HCT116 (cell line): ENCODE data around the gene FAM53A. TPM values are rescaled to one million over a fixed set of nuclear protein-coding genes. Genes with fewer than 3 reads are reported as not detected.

ENCODE experiments used
- ATAC-seq: fragments of 200-7000 bp; cut with Tn5 transposase; 2 replicates; pipeline ENCODE4 v1.9.1; 2020; ENCODE audit warnings: mild to moderate bottlenecking, moderate library complexity
- BruUV-seq: library from RNA; stranded (reverse); fragments of 400-500 nt; replicated peaks from 2 replicates; lab custom pipeline; 2021; lab: Mats Ljungman, UMichigan
- CTCF ChIA-PET: fragments of 300-600 bp; sonication (Branson Sonifier 250); formaldehyde crosslinking; loops from one replicate; lab custom pipeline; 2021; ENCODE audit warnings: antibody characterized with exemption; lab: Charles Lee
- POLR2A ChIA-PET: fragments of 300-600, 350-600 bp; sonication (Branson Sonifier 250); formaldehyde crosslinking; loops from one replicate; lab custom pipeline; 2021; ENCODE audit warnings: antibody characterized with exemption; lab: Charles Lee
- RAD21 ChIA-PET, 2 experiments: fragments of 300-600 bp; sonication (Branson Sonifier 250); formaldehyde crosslinking; loops; one replicate each; lab custom pipeline; 2023; ENCODE audit warnings: low total read pairs in 2 of 2; ENCODE audit not compliant: uncharacterized antibody in 2 of 2, unreplicated experiment in 2 of 2, low non-redundant PET in 1 of 2; lab: Charles Lee
- DNase-seq: peaks from one replicate; pipeline ENCODE4 v3.0.0-alpha.2; 2010; ENCODE audit warnings: low read depth, low spot score
- H2AFZ ChIP-seq: fragments of 200-600 bp; shearing (Covaris generic), sonication (generic); 2 replicates; pipeline ENCODE4 v1.6.1; 2017; ENCODE audit warnings: low read depth, mixed run types, mixed read lengths, antibody characterized with exemption, low read length; ENCODE audit not compliant: poor library complexity, severe bottlenecking
- H3K27ac ChIP-seq: 2 replicates; pipeline ENCODE4 v1.5.1; 2012; ENCODE audit warnings: low read depth, low read length
- H3K27me3 ChIP-seq: fragments of 200-600 bp; sonication (generic); 2 replicates; pipeline ENCODE4 v1.6.1; 2016; ENCODE audit warnings: mixed run types, low read length, mixed read lengths; ENCODE audit not compliant: insufficient read depth
- H3K36me3 ChIP-seq, 2 experiments: fragments of 200-500 bp in 1 of 2; fragments of 200-600 bp in 1 of 2; sonication (Bioruptor generic) in 1 of 2; sonication (generic) in 1 of 2; 2 replicates each; pipeline versions ENCODE4 v1.5.1 to v1.6.1; 2014 to 2016; ENCODE audit warnings: low read length in 2 of 2, inconsistent platforms in 1 of 2, mixed read lengths in 1 of 2, mixed run types in 1 of 2; ENCODE audit not compliant: insufficient read depth in 2 of 2, control insufficient read depth in 1 of 2
- H3K4me1 ChIP-seq, 2 experiments: fragments of 200-600 bp in 1 of 2; sonication (generic) in 1 of 2; 2 replicates each; pipeline versions ENCODE4 v1.5.1 to v1.6.1; 2012 to 2017; ENCODE audit warnings: low read length in 2 of 2, inconsistent platforms in 1 of 2, mild to moderate bottlenecking in 1 of 2, mixed read lengths in 1 of 2, mixed run types in 1 of 2, moderate library complexity in 1 of 2; ENCODE audit not compliant: insufficient read depth in 2 of 2, control insufficient read depth in 1 of 2
- H3K4me2 ChIP-seq: fragments of 200-600 bp; sonication (generic); 2 replicates; pipeline ENCODE4 v1.6.1; 2017; ENCODE audit warnings: mixed run types, low read length, mixed read lengths
- H3K4me3 ChIP-seq, 2 experiments: fragments of 200-600 bp in 1 of 2; sonication (generic) in 1 of 2; replicated peaks in 1 of 2; 2 replicates each; pipeline ENCODE4 v1.5.1; 2011 to 2016; ENCODE audit warnings: low read length in 2 of 2, control low read depth in 1 of 2, low read depth in 1 of 2, mild to moderate bottlenecking in 1 of 2, mixed read lengths in 1 of 2, mixed run types in 1 of 2
- H3K79me2 ChIP-seq: fragments of 200-600 bp; sonication (generic); 2 replicates; pipeline ENCODE4 v1.6.1; 2017; ENCODE audit warnings: mild to moderate bottlenecking, mixed run types, low read length, moderate library complexity, mixed read lengths; ENCODE audit not compliant: insufficient read depth
- H3K9ac ChIP-seq: fragments of 200-600 bp; sonication (generic); 2 replicates; pipeline ENCODE4 v1.6.1; 2016; ENCODE audit warnings: low read length, mixed read lengths
- H3K9me2 ChIP-seq: fragments of 200-600 bp; sonication (generic), shearing (Covaris generic); 2 replicates; pipeline ENCODE4 v1.6.1; 2017; ENCODE audit warnings: mixed run types, mild to moderate bottlenecking, moderate library complexity; ENCODE audit not compliant: insufficient read depth
- H3K9me3 ChIP-seq, 2 experiments: fragments of 200-500 bp in 1 of 2; fragments of 200-600 bp in 1 of 2; sonication (Bioruptor generic) in 1 of 2; sonication (generic) in 1 of 2; 2 replicates each; pipeline ENCODE4 v1.6.1; 2014 to 2017; ENCODE audit warnings: low read length in 2 of 2, mixed read lengths in 2 of 2, inconsistent platforms in 1 of 2, low read depth in 1 of 2, mild to moderate bottlenecking in 1 of 2, mixed run types in 1 of 2, moderate library complexity in 1 of 2; ENCODE audit not compliant: control insufficient read depth in 1 of 2, insufficient read depth in 1 of 2
- H4K20me1 ChIP-seq: fragments of 200-600 bp; sonication (generic), shearing (Covaris generic); 2 replicates; pipeline ENCODE4 v1.6.1; 2017; ENCODE audit warnings: mixed run types, mild to moderate bottlenecking, moderate library complexity; ENCODE audit not compliant: insufficient read depth
- EGR1 ChIP-seq: IDR thresholded peaks from 2 replicates; pipeline ENCODE4 v1.6.1; 2012; ENCODE audit warnings: low read depth
- ELF1 ChIP-seq: IDR thresholded peaks from 2 replicates; pipeline ENCODE4 v1.6.1; 2012; ENCODE audit warnings: low read depth, borderline replicate concordance
- EZH2 ChIP-seq: fragments of 200-600 bp; sonication (generic); IDR thresholded peaks from 2 replicates; pipeline ENCODE4 v1.6.1; 2017; ENCODE audit warnings: antibody characterized with exemption, mixed run types
- JUND ChIP-seq: IDR thresholded peaks from 2 replicates; pipeline ENCODE4 v1.6.1; 2012
- POLR2A ChIP-seq: IDR thresholded peaks from 2 replicates; pipeline ENCODE4 v1.7.0; 2011; ENCODE audit warnings: borderline replicate concordance; ENCODE audit not compliant: insufficient read depth, insufficient read length; ENCODE audit errors: extremely low read depth
- SIN3A ChIP-seq: IDR thresholded peaks from 2 replicates; pipeline ENCODE4 v1.6.1; 2012; ENCODE audit warnings: low read depth
- SP1 ChIP-seq: IDR thresholded peaks from 2 replicates; pipeline ENCODE4 v1.6.1; 2012; ENCODE audit warnings: low read depth
- SRF ChIP-seq: IDR thresholded peaks from 2 replicates; pipeline ENCODE4 v1.6.1; 2012; ENCODE audit warnings: low read depth
- ZFX ChIP-seq: fragments of 450-650 bp; IDR thresholded peaks from 2 replicates; pipeline ENCODE4 v1.6.1; 2017
- ZNF274 ChIP-seq: fragments of 200-500 bp; sonication (Bioruptor generic); IDR thresholded peaks from 2 replicates; pipeline ENCODE4 v1.6.1; 2014; ENCODE audit warnings: mild to moderate bottlenecking, low read depth, low read length, inconsistent platforms
- intact Hi-C: fragments of 100-400 bp; cut with micrococcal nuclease; formaldehyde crosslinking; loops from 2 replicates; pipeline ENCODE4 v1.10.0; 2022
- total RNA-seq: library from RNA; stranded (reverse); gene quantifications from one replicate; pipeline ENCODE4 v1.2.1, GENCODE V29; 2021; ENCODE audit not compliant: unreplicated experiment
- TF ChIP-seq, protein P1 (sequence below): IDR thresholded peaks from 2 replicates; pipeline ENCODE4 v1.6.1; 2012
- TF ChIP-seq, protein P2 (sequence below), 3 experiments: fragments of 200-600 bp in 1 of 3; sonication (generic) in 1 of 3; IDR thresholded peaks in 2 of 3; conservative IDR thresholded peaks in 1 of 3; 2 replicates each; pipeline ENCODE4 v1.5.1; 2012 to 2017; ENCODE audit warnings: low read depth in 2 of 3, low read length in 2 of 3, antibody characterized with exemption in 1 of 3, borderline replicate concordance in 1 of 3, control low read depth in 1 of 3, mild to moderate bottlenecking in 1 of 3, mixed read lengths in 1 of 3, mixed run types in 1 of 3, moderate library complexity in 1 of 3; ENCODE audit not compliant: insufficient read depth in 1 of 3

Gene FAM53A
- total RNA-seq, 1 experiment from 2014 or later: 1.1 TPM

DNA sequence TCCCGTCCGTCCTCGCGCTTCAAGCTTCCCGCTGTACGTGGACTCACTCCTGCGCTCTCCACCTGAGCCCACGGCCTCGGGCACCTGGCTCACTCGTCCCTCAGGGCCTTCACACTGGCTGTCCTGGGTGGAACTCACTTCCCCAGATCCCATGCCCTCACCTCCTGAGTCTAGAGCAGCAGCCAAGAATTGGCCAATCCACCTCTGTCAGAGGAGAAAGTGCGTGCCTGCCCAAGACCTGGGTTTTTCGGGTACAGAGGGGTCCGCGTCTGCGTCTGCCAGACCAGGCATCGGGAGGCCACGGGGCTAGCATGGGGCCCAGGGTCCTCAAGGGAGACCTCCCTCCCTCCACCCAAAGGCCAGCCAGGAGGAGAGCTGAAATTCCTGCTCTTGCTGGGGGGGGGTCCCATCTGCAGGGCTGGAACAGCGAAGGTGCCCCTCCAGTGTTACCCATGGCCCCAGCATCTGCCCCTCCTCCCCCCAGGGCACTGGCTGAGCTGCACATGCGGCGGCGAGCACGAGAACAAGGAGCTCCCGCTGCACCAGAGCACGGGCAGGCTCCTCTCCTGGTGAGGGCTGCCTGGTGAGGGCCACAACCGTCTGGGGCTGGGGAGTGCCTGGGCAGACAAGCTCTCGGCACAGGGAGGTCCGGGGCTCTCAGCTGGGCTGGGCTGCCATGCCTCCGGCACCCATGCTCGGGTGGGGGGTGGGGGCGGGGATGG, 47.5 kb downstream of the FAM53A start:
- intact Hi-C loops: no loop called here
- DNase-seq (no peak), ATAC-seq (no peak)
- POLR2A ChIA-PET: no interaction called here
- H3K9me2 ChIP-seq: no peaks in the 10 kb centered on the region
- H3K79me2 ChIP-seq: no peaks in the 10 kb centered on the region
- H3K4me1 ChIP-seq: no peaks in the 10 kb centered on the region
- no TSS peak for BruUV-seq
- no peak for TF ChIP-seq SRF
- TF ChIP-seq POLR2A: no peak
- TF ChIP-seq SIN3A: no peak
- TF ChIP-seq, protein P1, sequence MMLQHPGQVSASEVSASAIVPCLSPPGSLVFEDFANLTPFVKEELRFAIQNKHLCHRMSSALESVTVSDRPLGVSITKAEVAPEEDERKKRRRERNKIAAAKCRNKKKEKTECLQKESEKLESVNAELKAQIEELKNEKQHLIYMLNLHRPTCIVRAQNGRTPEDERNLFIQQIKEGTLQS: no peak
- TF ChIP-seq EGR1: no peak
- TF ChIP-seq SP1: no peak
- TF ChIP-seq EZH2: no peak
- no peak for TF ChIP-seq ZNF274
- TF ChIP-seq, protein P2, sequence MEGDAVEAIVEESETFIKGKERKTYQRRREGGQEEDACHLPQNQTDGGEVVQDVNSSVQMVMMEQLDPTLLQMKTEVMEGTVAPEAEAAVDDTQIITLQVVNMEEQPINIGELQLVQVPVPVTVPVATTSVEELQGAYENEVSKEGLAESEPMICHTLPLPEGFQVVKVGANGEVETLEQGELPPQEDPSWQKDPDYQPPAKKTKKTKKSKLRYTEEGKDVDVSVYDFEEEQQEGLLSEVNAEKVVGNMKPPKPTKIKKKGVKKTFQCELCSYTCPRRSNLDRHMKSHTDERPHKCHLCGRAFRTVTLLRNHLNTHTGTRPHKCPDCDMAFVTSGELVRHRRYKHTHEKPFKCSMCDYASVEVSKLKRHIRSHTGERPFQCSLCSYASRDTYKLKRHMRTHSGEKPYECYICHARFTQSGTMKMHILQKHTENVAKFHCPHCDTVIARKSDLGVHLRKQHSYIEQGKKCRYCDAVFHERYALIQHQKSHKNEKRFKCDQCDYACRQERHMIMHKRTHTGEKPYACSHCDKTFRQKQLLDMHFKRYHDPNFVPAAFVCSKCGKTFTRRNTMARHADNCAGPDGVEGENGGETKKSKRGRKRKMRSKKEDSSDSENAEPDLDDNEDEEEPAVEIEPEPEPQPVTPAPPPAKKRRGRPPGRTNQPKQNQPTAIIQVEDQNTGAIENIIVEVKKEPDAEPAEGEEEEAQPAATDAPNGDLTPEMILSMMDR (IDR thresholded peaks at IDR 0.05 in 2 of 3, conservative IDR thresholded peaks at IDR 0.05 in 1 of 3; ENCODE audit: borderline replicate concordance in 1 of 3, insufficient read depth in 1 of 3, low read depth in 2 of 3, low read length in 2 of 3): no peak
- TF ChIP-seq ZFX: no peak
- no peak for TF ChIP-seq ELF1
- no peak for TF ChIP-seq JUND
- no peaks in the 10 kb centered on the region for H3K9me3 ChIP-seq
- no peak overlapping the region for H2AFZ ChIP-seq
- H3K27ac ChIP-seq: no peak overlapping the region
- RAD21 ChIA-PET: no interaction called here
- H3K4me2 ChIP-seq: no peak overlapping the region
- H4K20me1 ChIP-seq: no peaks in the 10 kb centered on the region
- CTCF ChIA-PET: interaction anchor here (0.6 kb wide), 1 partner anchor 777 kb away, joined by 4 read pairs; no protein-coding TSS in a partner anchor
- H3K4me3 ChIP-seq: no peak overlapping the region
- H3K27me3 ChIP-seq: no peaks in the 10 kb centered on the region
- no peaks in the 10 kb centered on the region for H3K36me3 ChIP-seq
- no peak overlapping the region for H3K9ac ChIP-seq
